K562 (cell line): ENCODE data around the gene RBM22. TPM values are rescaled to one million over a fixed set of nuclear protein-coding genes. Genes with fewer than 3 reads are reported as not detected.
A peak's percentile ranks its signal among the peaks of the same experiment; 100 is the strongest.

Experiments
- C11orf30 ChIP-seq: fragments of 450-650 bp; IDR thresholded peaks from 2 replicates; pipeline ENCODE4 v1.6.1; 2016; ENCODE audit warnings: low read depth, mild to moderate bottlenecking
- DEAF1 ChIP-seq: fragments of 450-650 bp; formaldehyde crosslinking; IDR thresholded peaks from 2 replicates; pipeline ENCODE4 v1.4.0; 2020; ENCODE audit warnings: mild to moderate bottlenecking, moderate library complexity
- GABPA ChIP-seq: fragments of 200-800 bp; sonication (Bioruptor generic); conservative IDR thresholded peaks from 2 replicates; pipeline ENCODE4 v1.6.1; 2016; ENCODE audit warnings: low read depth, missing genetic modification characterization, missing compliant biosample characterization
- HDAC8 ChIP-seq: fragments of 450-650 bp; IDR thresholded peaks from 2 replicates; pipeline ENCODE4 v1.6.1; 2016; ENCODE audit warnings: mild to moderate bottlenecking, missing genetic modification characterization, moderate library complexity, missing compliant biosample characterization
- HOXB6 ChIP-seq: fragments of 250-450 bp; sonication (Bioruptor Pico); IDR thresholded peaks from 2 replicates; pipeline ENCODE4 v1.5.1; 2022; ENCODE audit warnings: mild to moderate bottlenecking, borderline replicate concordance
- MEIS2 ChIP-seq: fragments of 450-650 bp; IDR thresholded peaks from 2 replicates; pipeline ENCODE4 v1.6.1; 2014; ENCODE audit warnings: mild to moderate bottlenecking; ENCODE audit not compliant: partially characterized antibody
- NFIX ChIP-seq: fragments of 250-450 bp; sonication (Bioruptor Pico); IDR thresholded peaks from 2 replicates; pipeline ENCODE4 v1.4.0; 2020; ENCODE audit warnings: low read depth, mild to moderate bottlenecking, moderate library complexity
- SIX5 ChIP-seq, 2 experiments: IDR thresholded peaks; 2 replicates each; pipeline ENCODE4 v1.6.1; 2011; ENCODE audit warnings: low read length in 2 of 2, borderline replicate concordance in 1 of 2, low read depth in 1 of 2, mild to moderate bottlenecking in 1 of 2, moderate library complexity in 1 of 2; ENCODE audit not compliant: insufficient read depth in 1 of 2
- SMARCE1 ChIP-seq: fragments of 450-650 bp; IDR thresholded peaks from 2 replicates; pipeline ENCODE4 v1.7.1; 2016; ENCODE audit warnings: mild to moderate bottlenecking
- SREBF1 ChIP-seq: fragments of 150-350 bp; IDR thresholded peaks from 2 replicates; pipeline ENCODE4 v1.6.1; 2014; ENCODE audit warnings: antibody characterized with exemption, low read depth, low read length, borderline replicate concordance
- SRSF1 ChIP-seq: fragments of 200-400 bp; formaldehyde crosslinking; IDR thresholded peaks from 2 replicates; pipeline ENCODE4 v1.6.1; 2017; ENCODE audit warnings: mild to moderate bottlenecking, low read depth, low read length, moderate library complexity
- SRSF9 ChIP-seq: fragments of 200-400 bp; formaldehyde crosslinking; IDR thresholded peaks from 2 replicates; pipeline ENCODE4 v1.6.1; 2017; ENCODE audit warnings: low read depth, low read length, borderline replicate concordance
- XRCC4 ChIP-seq: IDR thresholded peaks from one replicate; pipeline ENCODE4 v1.6.1; 2011; ENCODE audit not compliant: insufficient read depth, insufficient read length; ENCODE audit errors: extremely low read depth
- YBX1 ChIP-seq: fragments of 450-650 bp; IDR thresholded peaks from 2 replicates; pipeline ENCODE4 v1.7.1; 2016; ENCODE audit warnings: mild to moderate bottlenecking
- ZNF232 ChIP-seq: sonication (generic); formaldehyde crosslinking; IDR thresholded peaks from 2 replicates; pipeline ENCODE4 v1.8.0; 2022; ENCODE audit warnings: mild to moderate bottlenecking, missing genetic modification reagents
- ZNF347 ChIP-seq: fragments of 450-650 bp; formaldehyde crosslinking; IDR thresholded peaks from 2 replicates; pipeline ENCODE4 v1.4.0; 2020; ENCODE audit warnings: low read depth, mild to moderate bottlenecking, moderate library complexity
- ZNF436 ChIP-seq: fragments of 250-450, 450-650 bp; sonication (Bioruptor Pico); formaldehyde crosslinking; IDR thresholded peaks from 2 replicates; pipeline ENCODE4 v1.7.0; 2020; ENCODE audit warnings: mild to moderate bottlenecking
- polyA plus RNA-seq, 8 experiments: library from polyadenylated mRNA; depleted of rRNA in 4 of 8; stranded (reverse) in 5 of 8; unstranded in 3 of 8; fragments of >200 nt; fragmentation: Nextera tagmentation in 2 of 8; fragmentation: Illumina TruSeq in 1 of 8; extraction: Ambion mirVana in 2 of 8; extraction: Trizol in 1 of 8; gene quantifications; 2 replicates each; pipeline versions ENCODE4 v1.2.1 to v1.2.3, GENCODE V29; 2011 to 2014; ENCODE audit warnings: inconsistent platforms in 1 of 8, missing spikeins in 1 of 8
- total RNA-seq, 7 experiments: library from RNA; depleted of rRNA in 6 of 7; stranded (reverse); fragments of >200 nt in 6 of 7; fragmentation: Illumina TruSeq in 2 of 7; extraction: Trizol in 2 of 7; gene quantifications; 2 replicates each; pipeline versions ENCODE4 v1.2.1 to v1.2.3, GENCODE V29; 2011 to 2021; ENCODE audit warnings: low replicate concordance in 1 of 7
- TF ChIP-seq, protein P1 (sequence below): fragments of 250-450 bp; sonication (Bioruptor Pico); IDR thresholded peaks from 2 replicates; pipeline ENCODE4 v1.5.0; 2021; ENCODE audit warnings: mild to moderate bottlenecking, borderline replicate concordance
- TF ChIP-seq, protein P2 (sequence below): fragments of 250-450 bp; sonication (Bioruptor Pico); IDR thresholded peaks from 2 replicates; pipeline ENCODE4 v1.5.0; 2020; ENCODE audit warnings: mild to moderate bottlenecking
- TF ChIP-seq, protein P3 (sequence below): sonication (generic); formaldehyde crosslinking; IDR thresholded peaks from 2 replicates; pipeline ENCODE4 v1.9.0; 2022; ENCODE audit warnings: mild to moderate bottlenecking, missing genetic modification reagents
- TF ChIP-seq, protein P4 (sequence below): fragments of 450-650 bp; IDR thresholded peaks from 2 replicates; pipeline ENCODE4 v1.6.1; 2016; ENCODE audit warnings: missing biosample characterization, missing genetic modification characterization

Gene RBM22
- total and polyA plus RNA-seq, 9 of the 15 experiments (the other 6 are each of a cell fraction or from before 2014, with no cell fraction given) = 31.3 to 82.2 (median 44.8) TPM

DNA sequence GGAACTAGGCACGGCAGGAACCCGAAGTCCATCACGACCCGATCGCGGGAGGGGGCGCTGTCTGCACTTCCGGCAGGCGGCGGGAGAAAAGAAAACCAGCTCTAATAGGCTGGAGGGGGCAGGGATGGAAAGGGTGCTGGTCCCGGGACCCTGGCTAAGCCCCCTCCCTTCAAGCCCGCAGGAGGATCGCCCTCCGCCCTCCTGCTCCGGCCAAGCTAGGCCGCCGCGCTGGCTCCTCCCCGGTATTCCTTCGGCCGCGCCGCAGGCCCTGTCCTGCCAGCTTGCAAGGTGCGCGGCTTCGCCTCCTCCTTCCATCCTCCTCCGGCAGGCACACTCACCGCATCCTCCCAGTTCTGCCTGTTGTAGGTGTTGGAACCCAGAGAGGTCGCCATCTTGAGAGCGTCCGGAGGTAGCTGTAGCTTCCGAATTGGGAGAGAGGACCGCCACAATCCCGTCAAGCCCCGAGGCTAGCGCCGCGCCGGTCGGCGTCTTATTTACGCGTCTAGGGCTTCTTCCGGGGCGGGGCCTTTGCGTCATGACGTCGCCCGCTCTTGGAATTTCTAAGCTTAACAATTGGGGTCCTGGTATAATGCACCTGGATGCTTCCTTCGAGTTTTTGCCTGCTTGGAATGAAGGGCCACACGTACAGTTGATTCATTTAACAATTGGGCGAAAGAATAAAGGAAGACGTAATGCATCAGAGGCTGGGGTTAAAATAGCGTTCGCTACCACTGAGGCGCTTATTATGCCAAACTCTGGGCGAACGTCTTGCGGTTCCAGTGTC, at the start of gene RBM22 (continued):
- TF ChIP-seq, protein P1, sequence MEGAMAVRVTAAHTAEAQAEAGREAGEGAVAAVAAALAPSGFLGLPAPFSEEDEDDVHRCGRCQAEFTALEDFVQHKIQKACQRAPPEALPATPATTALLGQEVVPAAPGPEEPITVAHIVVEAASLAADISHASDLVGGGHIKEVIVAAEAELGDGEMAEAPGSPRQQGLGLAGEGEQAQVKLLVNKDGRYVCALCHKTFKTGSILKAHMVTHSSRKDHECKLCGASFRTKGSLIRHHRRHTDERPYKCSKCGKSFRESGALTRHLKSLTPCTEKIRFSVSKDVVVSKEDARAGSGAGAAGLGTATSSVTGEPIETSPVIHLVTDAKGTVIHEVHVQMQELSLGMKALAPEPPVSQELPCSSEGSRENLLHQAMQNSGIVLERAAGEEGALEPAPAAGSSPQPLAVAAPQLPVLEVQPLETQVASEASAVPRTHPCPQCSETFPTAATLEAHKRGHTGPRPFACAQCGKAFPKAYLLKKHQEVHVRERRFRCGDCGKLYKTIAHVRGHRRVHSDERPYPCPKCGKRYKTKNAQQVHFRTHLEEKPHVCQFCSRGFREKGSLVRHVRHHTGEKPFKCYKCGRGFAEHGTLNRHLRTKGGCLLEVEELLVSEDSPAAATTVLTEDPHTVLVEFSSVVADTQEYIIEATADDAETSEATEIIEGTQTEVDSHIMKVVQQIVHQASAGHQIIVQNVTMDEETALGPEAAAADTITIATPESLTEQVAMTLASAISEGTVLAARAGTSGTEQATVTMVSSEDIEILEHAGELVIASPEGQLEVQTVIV (CRISPR knock-in tag) = no peak; the same call in 1 of the 2 replicates
- TF ChIP-seq GABPA (tag) = peak; percentile 93
- no peak for TF ChIP-seq HOXB6 (CRISPR knock-in tag)
- TF ChIP-seq, protein P2, sequence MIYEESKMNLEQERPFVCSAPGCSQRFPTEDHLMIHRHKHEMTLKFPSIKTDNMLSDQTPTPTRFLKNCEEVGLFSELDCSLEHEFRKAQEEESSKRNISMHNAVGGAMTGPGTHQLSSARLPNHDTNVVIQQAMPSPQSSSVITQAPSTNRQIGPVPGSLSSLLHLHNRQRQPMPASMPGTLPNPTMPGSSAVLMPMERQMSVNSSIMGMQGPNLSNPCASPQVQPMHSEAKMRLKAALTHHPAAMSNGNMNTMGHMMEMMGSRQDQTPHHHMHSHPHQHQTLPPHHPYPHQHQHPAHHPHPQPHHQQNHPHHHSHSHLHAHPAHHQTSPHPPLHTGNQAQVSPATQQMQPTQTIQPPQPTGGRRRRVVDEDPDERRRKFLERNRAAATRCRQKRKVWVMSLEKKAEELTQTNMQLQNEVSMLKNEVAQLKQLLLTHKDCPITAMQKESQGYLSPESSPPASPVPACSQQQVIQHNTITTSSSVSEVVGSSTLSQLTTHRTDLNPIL = no peak
- no peak for TF ChIP-seq SRSF1
- TF ChIP-seq SIX5 (IDR thresholded peaks at IDR 0.05; ENCODE audit: borderline replicate concordance in 1 of 2, insufficient read depth in 1 of 2, low read depth in 1 of 2, low read length in 2 of 2) = peak; percentile 49 to 52; a peak in 3 of 4 replicates
- no peak for TF ChIP-seq XRCC4
- TF ChIP-seq HDAC8 (tag) = no peak
- no peak for TF ChIP-seq NFIX (CRISPR knock-in tag)
- TF ChIP-seq ZNF232 = no peak
- TF ChIP-seq C11orf30 = peak; percentile 92
- TF ChIP-seq ZNF436 (CRISPR knock-in tag) = no peak
- TF ChIP-seq MEIS2 = peak; percentile 22
- TF ChIP-seq, protein P3, sequence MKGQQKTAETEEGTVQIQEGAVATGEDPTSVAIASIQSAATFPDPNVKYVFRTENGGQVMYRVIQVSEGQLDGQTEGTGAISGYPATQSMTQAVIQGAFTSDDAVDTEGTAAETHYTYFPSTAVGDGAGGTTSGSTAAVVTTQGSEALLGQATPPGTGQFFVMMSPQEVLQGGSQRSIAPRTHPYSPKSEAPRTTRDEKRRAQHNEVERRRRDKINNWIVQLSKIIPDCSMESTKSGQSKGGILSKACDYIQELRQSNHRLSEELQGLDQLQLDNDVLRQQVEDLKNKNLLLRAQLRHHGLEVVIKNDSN (CRISPR knock-in tag) = no peak
- no peak for TF ChIP-seq SRSF9
- TF ChIP-seq YBX1 = no peak
- no peak for TF ChIP-seq ZNF347 (CRISPR knock-in tag)
- TF ChIP-seq DEAF1 (CRISPR knock-in tag) = no peak
- no peak for TF ChIP-seq SREBF1
- no peak for TF ChIP-seq SMARCE1
- TF ChIP-seq, protein P4, sequence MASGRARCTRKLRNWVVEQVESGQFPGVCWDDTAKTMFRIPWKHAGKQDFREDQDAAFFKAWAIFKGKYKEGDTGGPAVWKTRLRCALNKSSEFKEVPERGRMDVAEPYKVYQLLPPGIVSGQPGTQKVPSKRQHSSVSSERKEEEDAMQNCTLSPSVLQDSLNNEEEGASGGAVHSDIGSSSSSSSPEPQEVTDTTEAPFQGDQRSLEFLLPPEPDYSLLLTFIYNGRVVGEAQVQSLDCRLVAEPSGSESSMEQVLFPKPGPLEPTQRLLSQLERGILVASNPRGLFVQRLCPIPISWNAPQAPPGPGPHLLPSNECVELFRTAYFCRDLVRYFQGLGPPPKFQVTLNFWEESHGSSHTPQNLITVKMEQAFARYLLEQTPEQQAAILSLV (tag) = no peak
